Endometrial microvascular endothelial cells (primary cell): ENCODE results near the gene AGPAT4. TPM values are rescaled to one million over a fixed set of nuclear protein-coding genes. Genes with fewer than 3 reads are reported as not detected.

Source experiments
- in situ Hi-C: cut with HindIII; loops from 2 replicates; pipeline ENCODE4 v1.10.0; 2017; ENCODE audit warnings: low sequenced_read_pairs, low pct_unique_long_range_greater_than_20kb; ENCODE audit errors: inconsistent ontology term
- total RNA-seq: library from RNA; depleted of rRNA; stranded (reverse); fragments of >200 nt; gene quantifications from one replicate; pipeline ENCODE4 v1.2.3, GENCODE V29; 2015; ENCODE audit errors: inconsistent ontology term

Gene AGPAT4
- total RNA-seq, 1 donor from 2014 or later: 7.9 TPM

DNA sequence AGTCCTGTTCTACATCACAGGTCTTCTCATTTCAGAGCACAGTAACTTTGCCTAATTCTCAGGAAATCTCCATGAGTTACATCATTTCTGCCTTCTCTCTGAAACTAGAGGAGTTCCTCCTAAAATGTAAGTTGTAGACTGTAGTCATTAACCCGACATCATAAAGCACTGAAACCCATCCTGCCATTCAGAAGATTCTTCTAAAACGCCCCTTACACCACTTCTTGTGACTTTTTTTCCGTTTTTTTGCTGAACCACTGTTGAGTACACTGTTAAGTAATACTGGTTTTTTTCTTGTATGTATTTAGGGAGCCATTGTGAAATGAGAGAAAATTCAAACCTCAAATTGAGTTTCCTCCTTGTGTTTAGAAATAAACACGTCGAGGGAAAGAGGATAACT lies 164.9 kb downstream of the AGPAT4 start:
- in situ Hi-C loops: no loop called here

GRCh38 chr6:161107779-161108730 lies 165.8 kb downstream of the AGPAT4 start:
- in situ Hi-C loops: no loop called here

GRCh38 chr6:161105408-161105807 lies 168.5 kb downstream of the AGPAT4 start:
- in situ Hi-C loops: no loop called here

DNA sequence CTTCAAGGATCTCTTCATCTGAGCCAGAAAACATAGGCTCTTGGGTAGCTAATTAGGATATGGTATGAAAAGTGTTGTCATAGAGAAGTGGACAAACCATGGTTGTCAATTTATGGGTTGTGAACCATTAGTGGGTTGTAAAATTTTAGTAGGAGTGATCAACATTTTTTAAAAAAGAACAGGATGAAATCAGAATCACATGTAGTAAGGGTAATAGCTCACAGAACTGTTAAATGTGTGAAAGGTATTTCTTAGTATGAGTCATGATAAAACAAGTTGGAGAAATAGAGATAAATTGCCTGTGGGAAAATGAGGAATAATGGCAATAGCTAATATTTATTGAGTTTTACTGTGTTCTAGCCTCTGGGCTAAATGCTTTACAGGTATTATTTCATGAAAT lies 168.9 kb downstream of the AGPAT4 start:
- in situ Hi-C loops: no loop called here

DNA sequence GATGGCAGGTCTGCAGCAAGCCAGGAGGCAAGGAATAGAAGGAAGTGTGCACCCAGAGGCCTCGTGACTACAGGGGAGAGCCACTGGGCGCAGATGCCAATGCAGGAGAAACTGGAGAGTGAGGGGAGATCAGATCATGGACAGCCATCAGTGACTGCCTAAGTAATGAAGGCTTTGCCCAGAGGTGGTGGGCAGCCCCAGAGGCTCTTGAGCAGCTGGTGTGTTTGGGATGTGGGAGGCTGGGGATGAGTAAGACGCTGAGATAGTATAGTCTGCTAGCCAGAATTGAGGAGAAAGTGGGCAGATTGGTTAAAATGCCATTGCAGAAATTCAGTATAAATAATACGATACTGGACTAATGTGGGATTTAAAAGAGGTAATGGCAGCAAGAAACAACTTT lies 170.4 kb downstream of the AGPAT4 start:
- in situ Hi-C loops: no loop called here

DNA sequence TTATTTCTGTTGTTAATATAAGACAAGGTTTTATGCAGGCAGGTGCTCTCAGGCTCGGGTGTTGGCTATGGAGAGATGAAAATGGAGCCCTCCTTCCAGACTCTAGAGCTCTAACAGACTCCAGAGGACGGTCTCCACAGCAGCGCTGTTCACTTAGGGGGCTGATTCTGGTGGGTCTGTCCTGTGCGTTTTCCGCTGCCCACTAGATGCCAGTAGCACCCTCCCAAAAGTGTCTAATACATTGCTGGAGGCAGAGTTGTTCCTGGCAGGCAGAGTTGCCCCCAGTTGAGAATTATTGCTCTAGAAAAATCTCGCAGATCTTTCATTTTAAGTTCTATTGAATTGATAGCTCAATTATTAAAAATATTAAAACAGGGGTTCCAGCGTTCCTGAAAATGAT lies 172.3 kb downstream of the AGPAT4 start:
- in situ Hi-C loops: no loop called here

DNA sequence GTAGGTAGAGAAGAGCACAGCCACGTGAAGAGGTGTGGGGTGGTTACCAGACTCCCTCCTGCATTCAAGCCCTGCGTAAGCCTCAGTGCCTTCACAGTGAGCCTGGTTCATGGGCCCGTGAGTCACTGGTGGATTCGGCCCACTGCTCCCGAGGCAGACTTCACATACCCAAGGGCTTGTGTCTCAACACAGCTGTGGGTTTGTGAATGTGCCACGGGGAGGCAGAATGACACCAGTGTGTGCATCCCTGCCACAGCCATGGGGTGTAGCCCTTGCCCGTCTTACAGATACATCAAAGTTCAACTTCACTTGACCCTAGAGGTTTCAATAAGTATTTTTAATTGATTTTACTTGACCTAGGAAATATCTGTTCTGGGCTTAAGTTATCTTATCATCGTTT lies 173.8 kb downstream of the AGPAT4 start:
- in situ Hi-C loops: no loop called here

- in situ Hi-C loops: no loop called here
Measured at GRCh38 chr6:161095916-161096315, 177.9 kb downstream of the AGPAT4 start.

DNA sequence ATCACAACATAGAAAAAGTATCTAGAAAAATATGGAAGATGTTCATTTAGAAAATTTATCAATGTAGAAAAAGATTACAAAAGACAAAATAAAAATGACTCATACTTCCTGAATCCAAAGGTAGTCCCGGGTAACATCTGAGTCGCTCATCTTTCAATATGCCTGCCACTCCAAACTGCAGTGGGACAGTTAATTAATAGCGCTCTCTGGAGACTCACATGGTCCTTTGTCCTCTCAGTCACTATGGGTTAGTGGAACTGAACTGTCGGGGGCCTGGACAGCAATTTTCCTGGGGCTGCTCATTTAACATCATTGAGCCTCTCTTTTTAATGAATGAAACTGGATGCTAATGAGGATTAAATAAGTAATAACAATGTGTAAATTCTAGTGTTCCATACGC lies 178.9 kb downstream of the AGPAT4 start:
- in situ Hi-C loops: no loop called here

- in situ Hi-C loops: no loop called here
Measured at GRCh38 chr6:161091972-161092701, 181.7 kb downstream of the AGPAT4 start.

- in situ Hi-C loops: no loop called here
Measured at GRCh38 chr6:161091151-161091550, 182.7 kb downstream of the AGPAT4 start.

GRCh38 chr6:161088676-161089328 lies 185.1 kb downstream of the AGPAT4 start:
- in situ Hi-C loops: no loop called here

DNA sequence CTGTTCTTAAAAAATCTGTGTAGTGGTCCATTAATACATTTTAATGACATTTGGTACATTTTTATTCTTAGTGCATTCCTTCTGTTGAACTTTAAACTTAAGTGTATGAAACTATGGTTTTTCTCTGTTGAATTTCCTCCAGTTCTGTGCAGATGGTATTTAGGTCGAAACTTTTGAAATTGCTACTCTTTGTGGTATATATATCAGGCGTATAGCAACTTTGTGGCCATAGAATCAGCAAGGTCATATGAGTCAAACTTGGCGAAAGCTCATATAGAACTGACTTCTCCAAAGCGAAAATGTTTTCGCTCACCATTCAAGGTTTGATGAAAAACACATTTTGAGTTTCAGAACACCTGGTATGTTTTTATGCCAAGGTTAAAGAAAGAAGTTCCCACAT lies 188.6 kb downstream of the AGPAT4 start:
- in situ Hi-C loops: no loop called here

DNA sequence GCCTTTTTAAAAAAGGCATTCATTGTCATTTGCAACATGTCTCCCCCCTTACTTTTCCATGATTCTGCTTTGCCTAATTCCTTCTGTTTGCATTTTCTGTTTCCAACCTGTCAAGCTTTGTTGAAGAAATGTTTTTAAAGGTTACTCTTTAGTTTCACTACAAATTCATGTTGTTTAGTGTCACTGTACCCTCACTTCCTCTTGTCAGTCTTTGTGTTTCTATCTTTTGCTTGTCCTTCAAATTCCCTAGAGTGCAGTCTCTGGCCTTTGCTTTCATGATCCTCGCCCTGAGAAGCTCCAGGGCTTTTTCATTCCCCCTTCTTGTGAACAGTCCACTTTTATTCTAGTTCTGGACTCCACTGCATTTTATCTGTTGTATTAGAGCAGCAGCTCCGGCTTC lies 191.6 kb downstream of the AGPAT4 start:
- in situ Hi-C loops: no loop called here

- in situ Hi-C loops: no loop called here
Measured at GRCh38 chr6:161080263-161080970, 193.4 kb downstream of the AGPAT4 start.
